Measurements from ENCODE around the gene RHOBTB1. TPM values are rescaled to one million over a fixed set of nuclear protein-coding genes. Genes with fewer than 3 reads are reported as not detected.

RHOBTB1 gene
- total RNA-seq, 1 donor from 2014 or later: 21.5 TPM

DNA sequence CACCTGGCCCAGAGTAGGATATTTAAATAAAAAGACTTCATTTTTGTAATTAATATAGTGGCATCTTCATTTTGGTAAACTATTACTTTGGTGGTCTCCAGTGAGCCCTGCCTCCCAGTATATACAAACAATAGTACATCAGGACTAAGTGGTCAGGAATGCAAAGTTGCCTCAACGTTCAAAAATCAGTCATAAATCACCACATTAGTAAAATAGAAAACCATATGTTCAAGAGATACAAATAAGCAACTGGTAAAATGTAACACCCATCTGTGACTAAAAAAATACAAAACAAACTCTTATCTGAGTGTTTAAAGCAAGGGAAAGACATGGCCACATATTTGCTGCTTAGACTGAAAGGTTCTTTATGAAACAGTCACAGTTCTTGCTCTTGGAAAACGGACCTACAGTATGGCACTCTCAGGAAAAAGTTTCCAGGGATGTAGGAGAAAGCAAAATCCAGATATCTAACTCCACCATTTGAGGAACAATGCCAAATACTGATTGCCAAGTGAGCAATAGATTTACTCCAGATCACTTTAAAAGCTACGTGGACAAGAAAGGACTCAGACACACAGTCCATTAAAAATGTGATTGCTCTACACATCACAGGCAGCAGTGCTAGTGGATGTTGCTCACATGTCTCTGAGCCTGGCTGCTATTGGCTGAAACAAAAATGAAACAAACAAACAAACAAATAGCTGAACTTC, 15.1 kb upstream of the RHOBTB1 start:
- H3K9ac ChIP-seq: no peak overlapping the region
- Mint-ChIP-seq H3K4me1 (peaks cover 4% of the 10 kb centered on the region), H3K27me3 (ENCODE audit: insufficient read depth, low read depth) (peaks cover 2% of the 10 kb centered on the region)

DNA sequence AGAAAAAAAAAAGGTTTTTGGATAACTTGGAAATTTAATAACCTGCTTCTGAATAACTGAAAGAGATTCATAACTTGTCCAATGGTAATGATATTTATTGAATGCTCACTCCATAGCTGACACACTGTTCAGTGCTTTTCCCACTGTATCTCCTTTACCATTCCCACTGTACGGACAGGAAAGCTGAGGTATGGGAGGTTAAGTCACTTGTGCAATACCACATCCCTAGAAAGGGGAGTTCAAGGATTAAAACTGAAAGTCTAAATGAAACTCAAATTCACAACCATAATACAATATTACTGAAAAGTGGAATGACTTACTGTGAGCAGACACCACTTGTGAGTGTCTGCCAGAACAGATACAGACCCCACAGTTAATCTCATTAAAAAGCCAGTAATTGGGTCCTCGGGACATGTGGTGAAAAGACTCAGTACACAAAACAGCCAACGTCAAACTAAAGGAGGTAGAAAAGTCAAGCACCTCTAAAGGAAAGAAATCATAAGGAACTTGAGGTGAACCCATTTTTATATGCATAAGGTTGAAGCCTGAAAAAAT, 13.8 kb upstream of the RHOBTB1 start:
- H3K4me3 Mint-ChIP-seq: no peak overlapping the region
- H3F3A ChIP-seq (ENCODE audit: low read depth): no peaks in the 10 kb centered on the region
- no peaks in the 10 kb centered on the region for H3K79me2 ChIP-seq (ENCODE audit: low read depth)
- TF ChIP-seq EZH2phosphoT487 (IDR thresholded peaks at IDR 0.05) (no peak), EZH2 (IDR thresholded peaks at IDR 0.05) (no peak)
- TF ChIP-seq, protein P1, sequence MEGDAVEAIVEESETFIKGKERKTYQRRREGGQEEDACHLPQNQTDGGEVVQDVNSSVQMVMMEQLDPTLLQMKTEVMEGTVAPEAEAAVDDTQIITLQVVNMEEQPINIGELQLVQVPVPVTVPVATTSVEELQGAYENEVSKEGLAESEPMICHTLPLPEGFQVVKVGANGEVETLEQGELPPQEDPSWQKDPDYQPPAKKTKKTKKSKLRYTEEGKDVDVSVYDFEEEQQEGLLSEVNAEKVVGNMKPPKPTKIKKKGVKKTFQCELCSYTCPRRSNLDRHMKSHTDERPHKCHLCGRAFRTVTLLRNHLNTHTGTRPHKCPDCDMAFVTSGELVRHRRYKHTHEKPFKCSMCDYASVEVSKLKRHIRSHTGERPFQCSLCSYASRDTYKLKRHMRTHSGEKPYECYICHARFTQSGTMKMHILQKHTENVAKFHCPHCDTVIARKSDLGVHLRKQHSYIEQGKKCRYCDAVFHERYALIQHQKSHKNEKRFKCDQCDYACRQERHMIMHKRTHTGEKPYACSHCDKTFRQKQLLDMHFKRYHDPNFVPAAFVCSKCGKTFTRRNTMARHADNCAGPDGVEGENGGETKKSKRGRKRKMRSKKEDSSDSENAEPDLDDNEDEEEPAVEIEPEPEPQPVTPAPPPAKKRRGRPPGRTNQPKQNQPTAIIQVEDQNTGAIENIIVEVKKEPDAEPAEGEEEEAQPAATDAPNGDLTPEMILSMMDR (IDR thresholded peaks at IDR 0.05): no peak
- no peak overlapping the region for H3K4me2 ChIP-seq
- H3K36me3 Mint-ChIP-seq: no peaks in the 10 kb centered on the region
- no peaks in the 10 kb centered on the region for H3K4me1 ChIP-seq
- H3K9ac ChIP-seq: no peak overlapping the region
- no peaks in the 10 kb centered on the region for H4K20me1 ChIP-seq (ENCODE audit: low read depth)
- H3K36me3 ChIP-seq: no peaks in the 10 kb centered on the region
- no peaks in the 10 kb centered on the region for H3K4me1 Mint-ChIP-seq
- H2AFZ ChIP-seq (replicated peaks): no peak overlapping the region
- H3K27me3 Mint-ChIP-seq (ENCODE audit: insufficient read depth, low read depth): peaks cover 2% of the 10 kb centered on the region
- no peaks in the 10 kb centered on the region for H3K9me3 Mint-ChIP-seq
- no peak overlapping the region for H3K27ac Mint-ChIP-seq
- no peak overlapping the region for H3K27ac ChIP-seq
- H3K9me3 ChIP-seq (ENCODE audit: low read depth): no peaks in the 10 kb centered on the region
- H3K27me3 ChIP-seq: no peaks in the 10 kb centered on the region
- no peak overlapping the region for H3K4me3 ChIP-seq
- DNase-seq (ENCODE audit: low spot score): no peak

More for the DNA sequence above, 15.1 kb upstream of the RHOBTB1 start:
- Mint-ChIP-seq H3K36me3 (no peaks in the 10 kb centered on the region), H3K9me3 (no peaks in the 10 kb centered on the region), H3K27ac (no peak overlapping the region), H3K4me3 (no peak overlapping the region)
- Histone ChIP-seq H3F3A (ENCODE audit: low read depth) (no peaks in the 10 kb centered on the region), H3K36me3 (no peaks in the 10 kb centered on the region), H3K79me2 (ENCODE audit: low read depth) (no peaks in the 10 kb centered on the region), H3K9me3 (ENCODE audit: low read depth) (no peaks in the 10 kb centered on the region), H3K4me1 (no peaks in the 10 kb centered on the region), H2AFZ (replicated peaks) (peak overlapping the region; percentile 74), H3K27ac (no peak overlapping the region), H3K4me2 (no peak overlapping the region), H3K4me3 (no peak overlapping the region), H4K20me1 (ENCODE audit: low read depth) (no peaks in the 10 kb centered on the region), H3K27me3 (no peaks in the 10 kb centered on the region)
- TF ChIP-seq, protein P1 (IDR thresholded peaks at IDR 0.05): no peak
- TF ChIP-seq EZH2 (IDR thresholded peaks at IDR 0.05) (no peak), EZH2phosphoT487 (IDR thresholded peaks at IDR 0.05) (no peak)
- no peak for DNase-seq (ENCODE audit: low spot score)

DNA sequence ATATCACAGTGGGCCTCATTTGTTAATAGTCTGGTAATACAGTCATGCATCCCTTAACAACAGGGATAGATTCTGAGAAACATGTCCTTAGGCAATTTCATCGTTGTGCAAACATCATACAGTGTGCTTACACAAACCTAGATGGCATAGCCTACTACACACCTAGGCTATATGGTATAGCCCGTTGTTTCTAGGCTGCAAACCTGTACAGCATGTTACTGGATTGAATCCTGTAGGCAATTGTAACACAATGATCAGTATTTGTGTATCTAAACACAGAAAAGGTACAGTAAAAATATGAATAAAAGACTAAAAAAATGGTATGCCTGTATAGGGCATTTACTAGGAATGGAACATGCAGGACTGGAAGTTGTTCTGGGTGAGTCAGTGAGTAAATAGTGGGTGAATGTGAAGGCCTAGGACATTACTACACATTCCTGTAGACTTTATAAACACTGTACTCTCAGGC, 12.0 kb upstream of the RHOBTB1 start:
- Histone ChIP-seq H3K79me2 (ENCODE audit: low read depth) (no peaks in the 10 kb centered on the region), H4K20me1 (ENCODE audit: low read depth) (no peaks in the 10 kb centered on the region), H3K9ac (no peak overlapping the region), H2AFZ (replicated peaks) (no peak overlapping the region), H3K4me3 (no peak overlapping the region), H3K4me2 (no peak overlapping the region), H3F3A (ENCODE audit: low read depth) (no peaks in the 10 kb centered on the region), H3K36me3 (no peaks in the 10 kb centered on the region), H3K27ac (no peak overlapping the region), H3K27me3 (no peaks in the 10 kb centered on the region), H3K9me3 (ENCODE audit: low read depth) (no peaks in the 10 kb centered on the region), H3K4me1 (no peaks in the 10 kb centered on the region)
- no peak for DNase-seq (ENCODE audit: low spot score)
- TF ChIP-seq EZH2 (IDR thresholded peaks at IDR 0.05): no peak
- TF ChIP-seq, protein P1 (IDR thresholded peaks at IDR 0.05): no peak
- no peak for TF ChIP-seq EZH2phosphoT487 (IDR thresholded peaks at IDR 0.05)
- Mint-ChIP-seq H3K4me1 (no peaks in the 10 kb centered on the region), H3K36me3 (no peaks in the 10 kb centered on the region), H3K9me3 (no peaks in the 10 kb centered on the region), H3K27me3 (ENCODE audit: insufficient read depth, low read depth) (peaks cover 2% of the 10 kb centered on the region), H3K27ac (no peak overlapping the region), H3K4me3 (no peak overlapping the region)
